ENCODE results near the gene ECHDC3. TPM values are rescaled to one million over a fixed set of nuclear protein-coding genes. Genes with fewer than 3 reads are reported as not detected.
"Not testable (repeated sequence)": the region's sequence is repeated elsewhere in the genome, so short reads cannot be mapped to it uniquely, and the experiment has no call there.

Gene ECHDC3
- total and polyA plus RNA-seq, 7 donors, result 4.8 to 21.8 (median 13.8) TPM

- no peaks in the 10 kb centered on the region for H3K27me3 ChIP-seq
- peak; percentile 21 for DNase-seq
- H3K36me3 ChIP-seq, result no peaks in the 10 kb centered on the region
- H3K27ac ChIP-seq, result no peak overlapping the region
- WGBS, 2 donors, result 92 to 93% methylated on average over 4 of the region's 4 CpGs
- no peaks in the 10 kb centered on the region for H3K9me3 ChIP-seq
- no peak overlapping the region for H3K4me3 ChIP-seq
- no peak for TF ChIP-seq EP300 (IDR thresholded peaks at IDR 0.05)
- no peak for TF ChIP-seq POLR2A (IDR thresholded peaks at IDR 0.05)
- TF ChIP-seq POLR2AphosphoS5 (IDR thresholded peaks at IDR 0.05), result no peak
- H3K4me1 ChIP-seq, result no peaks in the 10 kb centered on the region
- intact Hi-C loops (cut with DNase I), result no loop called here
These were observed 14.6 kb upstream of the ECHDC3 start for GRCh38 chr10:11727563-11727962.

GRCh38 chr10:11728353-11728752 is 13.8 kb upstream of the ECHDC3 start:
- no peaks in the 10 kb centered on the region for H3K9me3 ChIP-seq
- no peak for DNase-seq
- H3K27ac ChIP-seq, result no peak overlapping the region
- WGBS, 2 donors, result 96% methylated on average over 7 of the region's 7 CpGs
- no peak overlapping the region for H3K4me3 ChIP-seq
- intact Hi-C loops (cut with DNase I), result no loop called here
- no peaks in the 10 kb centered on the region for H3K27me3 ChIP-seq
- no peaks in the 10 kb centered on the region for H3K36me3 ChIP-seq
- H3K4me1 ChIP-seq, result no peaks in the 10 kb centered on the region
- TF ChIP-seq EP300 (IDR thresholded peaks at IDR 0.05), result no peak
- TF ChIP-seq POLR2A (IDR thresholded peaks at IDR 0.05), result no peak
- TF ChIP-seq CTCF (IDR thresholded peaks at IDR 0.05), result no peak
- no peak for TF ChIP-seq POLR2AphosphoS5 (IDR thresholded peaks at IDR 0.05)

GRCh38 chr10:11729790-11730315 is 12.3 kb upstream of the ECHDC3 start:
- no peak overlapping the region for H3K4me3 ChIP-seq
- no peaks in the 10 kb centered on the region for H3K27me3 ChIP-seq
- DNase-seq, result peak; percentile 14
- TF ChIP-seq POLR2A (IDR thresholded peaks at IDR 0.05) (no peak), EP300 (IDR thresholded peaks at IDR 0.05) (no peak), CTCF (IDR thresholded peaks at IDR 0.05) (no peak), POLR2AphosphoS5 (IDR thresholded peaks at IDR 0.05) (no peak)
- H3K9me3 ChIP-seq, result no peaks in the 10 kb centered on the region
- no peaks in the 10 kb centered on the region for H3K4me1 ChIP-seq
- 92 to 94% methylated on average over 3 of the region's 3 CpGs for WGBS, 2 donors
- H3K27ac ChIP-seq, result no peak overlapping the region
- no peaks in the 10 kb centered on the region for H3K36me3 ChIP-seq
- intact Hi-C loops (cut with DNase I), result no loop called here

GRCh38 chr10:11730779-11731178 is 11.4 kb upstream of the ECHDC3 start:
- H3K4me3 ChIP-seq, result no peak overlapping the region
- no peaks in the 10 kb centered on the region for H3K9me3 ChIP-seq
- peak; percentile 34 for DNase-seq
- intact Hi-C loops (cut with DNase I), result no loop called here
- H3K36me3 ChIP-seq, result no peaks in the 10 kb centered on the region
- 96% methylated on average over 5 of the region's 5 CpGs for WGBS, 2 donors
- no peaks in the 10 kb centered on the region for H3K27me3 ChIP-seq
- TF ChIP-seq POLR2A (IDR thresholded peaks at IDR 0.05) (no peak), EP300 (IDR thresholded peaks at IDR 0.05) (no peak), POLR2AphosphoS5 (IDR thresholded peaks at IDR 0.05) (no peak), CTCF (IDR thresholded peaks at IDR 0.05) (no peak)
- no peaks in the 10 kb centered on the region for H3K4me1 ChIP-seq
- H3K27ac ChIP-seq, result no peak overlapping the region

GRCh38 chr10:11736767-11737166 is 5.4 kb upstream of the ECHDC3 start:
- H3K27me3 ChIP-seq; DNase-seq; H3K4me1 ChIP-seq; H3K27ac ChIP-seq; H3K9me3 ChIP-seq; intact Hi-C loops (cut with DNase I); H3K36me3 ChIP-seq: not testable (repeated sequence)
- 80 to 100% methylated on average over 1 of the region's 15 CpGs for WGBS, 2 donors
- H3K4me3 ChIP-seq, result peak overlapping the region in 1 of 4 donors; percentile 28

- DNase-seq, result not testable (repeated sequence)
These were observed 4.7 kb upstream of the ECHDC3 start for GRCh38 chr10:11737258-11738032.

More at GRCh38 chr10:11737258-11738032, 4.7 kb upstream of the ECHDC3 start:
- H3K27me3 ChIP-seq; H3K36me3 ChIP-seq; H3K4me1 ChIP-seq; H3K9me3 ChIP-seq; H3K27ac ChIP-seq; intact Hi-C loops (cut with DNase I): not testable (repeated sequence)
- H3K4me3 ChIP-seq, result peak overlapping the region in 1 of 4 donors; percentile 28
- WGBS, 2 donors, result 63 to 76% methylated on average over 27 of the region's 27 CpGs
